Endothelial cell of umbilical vein (primary cell): ENCODE measurements around the gene VAPB. TPM values are rescaled to one million over a fixed set of nuclear protein-coding genes. Genes with fewer than 3 reads are reported as not detected.

Source experiments
- BruUV-seq: library from RNA; stranded (reverse); fragments of 400-500 nt; replicated peaks from 2 replicates; lab custom pipeline; 2021; lab: Mats Ljungman, UMichigan
- CTCF ChIA-PET: fragments of 300-600, 350-600 bp; sonication (Branson Sonifier 250); formaldehyde crosslinking; loops from one replicate; lab custom pipeline; 2021; ENCODE audit warnings: antibody characterized with exemption, inconsistent platforms; lab: Charles Lee
- POLR2A ChIA-PET: fragments of 300-600, 350-600 bp; sonication (Branson Sonifier 250); formaldehyde crosslinking; loops from one replicate; lab custom pipeline; 2021; ENCODE audit warnings: antibody characterized with exemption, inconsistent platforms; lab: Charles Lee
- DNase-seq: peaks from one replicate; pipeline ENCODE4 v3.0.0-alpha.2; 2011; ENCODE audit warnings: low read depth, low spot score
- FAIRE-seq: peaks from 2 replicates; lab custom pipeline; 2011; peaks lifted over from hg19 to GRCh38; lab: Jason Lieb, UNC
- H2AFZ ChIP-seq: 2 replicates; pipeline ENCODE4 v1.6.0; 2012; ENCODE audit warnings: low read depth, low read length, control low read depth, inconsistent platforms
- H3K27ac ChIP-seq: 2 replicates; pipeline ENCODE4 v1.5.1; 2011; ENCODE audit warnings: low read depth, mild to moderate bottlenecking, control low read depth, low read length, moderate library complexity; ENCODE audit not compliant: insufficient read depth
- H3K27me3 ChIP-seq, 2 experiments: 2 replicates each; pipeline versions ENCODE4 v1.6.0 to v1.6.1; 2011; ENCODE audit warnings: low read length in 2 of 2, mixed read lengths in 1 of 2; ENCODE audit not compliant: control insufficient read depth in 2 of 2, insufficient read depth in 2 of 2
- H3K36me3 ChIP-seq, 2 experiments: 2 replicates in 1 of 2; 3 replicates in 1 of 2; pipeline ENCODE4 v1.5.1; 2011; ENCODE audit warnings: low read length in 2 of 2, mild to moderate bottlenecking in 1 of 2, moderate library complexity in 1 of 2; ENCODE audit not compliant: control insufficient read depth in 2 of 2, insufficient read depth in 2 of 2; ENCODE audit errors: extremely low read depth in 1 of 2
- H3K4me1 ChIP-seq: 3 replicates; pipeline ENCODE4 v1.5.1; 2011; ENCODE audit warnings: mild to moderate bottlenecking, low read length; ENCODE audit not compliant: control insufficient read depth, insufficient read depth; ENCODE audit errors: extremely low read depth
- H3K4me2 ChIP-seq: 2 replicates; pipeline ENCODE4 v1.6.1; 2011; ENCODE audit warnings: low read length, control low read depth, mixed read lengths; ENCODE audit not compliant: insufficient read depth
- H3K4me3 ChIP-seq, 3 experiments: fragments of 200-600 bp in 1 of 3; sonication (generic), shearing (Covaris generic) in 1 of 3; replicated peaks in 1 of 3; 2 replicates each; pipeline ENCODE4 v1.5.1; 2011 to 2016; ENCODE audit warnings: control low read depth in 3 of 3, low read length in 3 of 3, mild to moderate bottlenecking in 2 of 3, inconsistent platforms in 1 of 3, low read depth in 1 of 3, moderate library complexity in 1 of 3; ENCODE audit not compliant: insufficient read depth in 1 of 3
- H3K79me2 ChIP-seq: 2 replicates; pipeline ENCODE4 v1.6.0; 2012; ENCODE audit warnings: low read length, inconsistent platforms; ENCODE audit not compliant: control insufficient read depth, insufficient read depth
- H3K9ac ChIP-seq: replicated peaks from 2 replicates; pipeline ENCODE3; 2011; ENCODE audit warnings: low read length, control low read depth; ENCODE audit not compliant: insufficient read depth; ENCODE audit errors: extremely low read depth
- H3K9me1 ChIP-seq: replicated peaks from 3 replicates; pipeline ENCODE4 v1.6.0; 2011; ENCODE audit warnings: mild to moderate bottlenecking, low read length; ENCODE audit not compliant: control insufficient read depth, insufficient read depth; ENCODE audit errors: extremely low read depth
- H3K9me3 ChIP-seq: replicated peaks from 2 replicates; pipeline ENCODE4 v1.5.1; 2012; ENCODE audit warnings: low read length, inconsistent platforms; ENCODE audit not compliant: control insufficient read depth, insufficient read depth
- H4K20me1 ChIP-seq: replicated peaks from 2 replicates; pipeline ENCODE3; 2011; ENCODE audit warnings: mild to moderate bottlenecking, low read length; ENCODE audit not compliant: control insufficient read depth, insufficient read depth; ENCODE audit errors: extremely low read depth
- EZH2 ChIP-seq: IDR thresholded peaks from 2 replicates; pipeline ENCODE4 v1.6.1; 2012; ENCODE audit warnings: borderline replicate concordance, low read depth, mild to moderate bottlenecking, moderate library complexity, low read length, inconsistent platforms; ENCODE audit not compliant: severe bottlenecking
- FOS ChIP-seq: IDR thresholded peaks from 2 replicates; pipeline ENCODE4 v1.6.1; 2011; ENCODE audit warnings: mild to moderate bottlenecking, low read length, moderate library complexity, borderline replicate concordance; ENCODE audit not compliant: insufficient read depth
- JUN ChIP-seq: IDR thresholded peaks from 2 replicates; pipeline ENCODE4 v1.6.1; 2011; ENCODE audit warnings: borderline replicate concordance, low read depth; ENCODE audit not compliant: insufficient read length, insufficient read depth
- MYC ChIP-seq: IDR thresholded peaks from one replicate; pipeline ENCODE4 v1.6.1; 2011; ENCODE audit warnings: mild to moderate bottlenecking, low read depth, low read length
- POLR2A ChIP-seq: IDR thresholded peaks from 2 replicates; pipeline ENCODE4 v1.6.1; 2012; ENCODE audit warnings: low read depth, mild to moderate bottlenecking, control low read depth, low read length
- POLR2AphosphoS5 ChIP-seq: IDR thresholded peaks from 2 replicates; pipeline ENCODE4 v1.6.1; 2012; ENCODE audit warnings: low read depth, mild to moderate bottlenecking, control low read depth, low read length, moderate library complexity; ENCODE audit not compliant: insufficient read depth
- dilution Hi-C: fragments of 300-500 bp; cut with MboI; formaldehyde crosslinking; loops from one replicate; pipeline ENCODE4 v1.15.0; 2019; ENCODE audit warnings: low sequenced_read_pairs; ENCODE audit not compliant: extremely low pct_ligation_motif_present
- intact Hi-C: fragments of 100-400 bp; cut with micrococcal nuclease; formaldehyde crosslinking; loops from one replicate; pipeline ENCODE4 v1.10.0; 2022
- polyA plus RNA-seq, 4 experiments: library from polyadenylated mRNA; depleted of rRNA in 3 of 4; stranded (reverse) in 3 of 4; unstranded in 1 of 4; fragments of >200 nt; gene quantifications; 2 replicates each; pipeline versions ENCODE4 v1.2.1 to v1.2.3, GENCODE V29; 2011 to 2012; ENCODE audit warnings: missing spikeins in 1 of 4
- total RNA-seq: library from RNA; stranded (reverse); gene quantifications from 2 replicates; pipeline ENCODE4 v1.2.3, GENCODE V29; 2021
- TF ChIP-seq, protein P1 (sequence below): IDR thresholded peaks from 2 replicates; pipeline ENCODE4 v1.6.1; 2011; ENCODE audit not compliant: insufficient read depth, insufficient read length
- TF ChIP-seq, protein P2 (sequence below), 2 donors: IDR thresholded peaks; 1 replicate in 1 of 2; 2 replicates in 1 of 2; pipeline ENCODE4 v1.5.1; 2011; ENCODE audit warnings: low read length in 2 of 2, mild to moderate bottlenecking in 2 of 2, moderate library complexity in 2 of 2, control low read depth in 1 of 2, inconsistent platforms in 1 of 2, low read depth in 1 of 2; ENCODE audit not compliant: insufficient read depth in 1 of 2; ENCODE audit errors: extremely low read depth in 1 of 2

VAPB gene
- total and polyA plus RNA-seq, 2 donors (not counting 3 experiments of a cell fraction or from before 2014, with no cell fraction given) = 17.9 to 48.9 TPM

DNA sequence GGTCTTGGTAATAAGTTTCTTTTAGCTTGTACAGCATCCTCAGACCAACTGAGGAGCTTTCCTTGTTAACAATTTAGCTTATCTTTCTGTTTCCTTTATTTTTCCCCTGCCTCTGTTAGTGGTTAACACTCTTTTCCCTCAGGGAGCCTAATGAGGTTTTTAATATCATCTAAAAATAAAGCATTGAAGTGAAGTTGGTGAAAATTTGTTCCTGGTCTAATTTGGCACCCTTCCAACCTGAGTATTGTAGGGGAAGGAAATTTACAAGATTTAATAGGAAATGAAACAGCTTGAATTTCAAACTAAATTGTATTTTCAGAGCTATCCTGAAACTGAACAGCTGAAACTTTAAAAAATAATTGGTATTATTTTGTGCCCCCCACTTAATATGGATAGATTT, 28.1 kb upstream of the VAPB start:
- peak; percentile 44 for DNase-seq
- TF ChIP-seq POLR2A (no peak), JUN (no peak), MYC (no peak), FOS (no peak), POLR2AphosphoS5 (no peak), EZH2 (no peak)
- TF ChIP-seq, protein P1, sequence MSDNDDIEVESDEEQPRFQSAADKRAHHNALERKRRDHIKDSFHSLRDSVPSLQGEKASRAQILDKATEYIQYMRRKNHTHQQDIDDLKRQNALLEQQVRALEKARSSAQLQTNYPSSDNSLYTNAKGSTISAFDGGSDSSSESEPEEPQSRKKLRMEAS = no peak
- TF ChIP-seq, protein P2, sequence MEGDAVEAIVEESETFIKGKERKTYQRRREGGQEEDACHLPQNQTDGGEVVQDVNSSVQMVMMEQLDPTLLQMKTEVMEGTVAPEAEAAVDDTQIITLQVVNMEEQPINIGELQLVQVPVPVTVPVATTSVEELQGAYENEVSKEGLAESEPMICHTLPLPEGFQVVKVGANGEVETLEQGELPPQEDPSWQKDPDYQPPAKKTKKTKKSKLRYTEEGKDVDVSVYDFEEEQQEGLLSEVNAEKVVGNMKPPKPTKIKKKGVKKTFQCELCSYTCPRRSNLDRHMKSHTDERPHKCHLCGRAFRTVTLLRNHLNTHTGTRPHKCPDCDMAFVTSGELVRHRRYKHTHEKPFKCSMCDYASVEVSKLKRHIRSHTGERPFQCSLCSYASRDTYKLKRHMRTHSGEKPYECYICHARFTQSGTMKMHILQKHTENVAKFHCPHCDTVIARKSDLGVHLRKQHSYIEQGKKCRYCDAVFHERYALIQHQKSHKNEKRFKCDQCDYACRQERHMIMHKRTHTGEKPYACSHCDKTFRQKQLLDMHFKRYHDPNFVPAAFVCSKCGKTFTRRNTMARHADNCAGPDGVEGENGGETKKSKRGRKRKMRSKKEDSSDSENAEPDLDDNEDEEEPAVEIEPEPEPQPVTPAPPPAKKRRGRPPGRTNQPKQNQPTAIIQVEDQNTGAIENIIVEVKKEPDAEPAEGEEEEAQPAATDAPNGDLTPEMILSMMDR (IDR thresholded peaks at IDR 0.05; ENCODE audit: extremely low read depth in 1 of 2, insufficient read depth in 1 of 2, low read depth in 1 of 2, low read length in 2 of 2) = no peak
- Histone ChIP-seq H3K9me1 (peaks cover 4% of the 10 kb centered on the region), H3K4me2 (peak overlapping the region; percentile 1), H2AFZ (no peak overlapping the region), H3K36me3 (peaks cover 7 to 9% of the 10 kb centered on the region in 2 experiments), H3K9me3 (no peaks in the 10 kb centered on the region), H3K4me3 (no peak overlapping the region), H3K27me3 (no peaks in the 10 kb centered on the region), H3K79me2 (no peaks in the 10 kb centered on the region), H3K9ac (no peak overlapping the region), H3K27ac (no peak overlapping the region), H4K20me1 (no peaks in the 10 kb centered on the region), H3K4me1 (peaks cover 7% of the 10 kb centered on the region)
- CTCF ChIA-PET = interaction anchor here (0.9 to 2.3 kb wide), 14 partner anchors 11 to 479 kb away, joined by 3 to 8 read pairs (median 4); partner anchors contain the start of gene VAPB
- dilution Hi-C loops (no loop called here), intact Hi-C loops (no loop called here)
- BruUV-seq = no TSS peak
- POLR2A ChIA-PET = no interaction called here
- FAIRE-seq = no peak
